PC-3 (cell line): ENCODE results near the gene PPP1R27. TPM values are rescaled to one million over a fixed set of nuclear protein-coding genes. Genes with fewer than 3 reads are reported as not detected.

Experiments
- ATAC-seq: fragments of 200-7000 bp; cut with Tn5 transposase; 2 replicates; pipeline ENCODE4 v1.9.1; 2020; ENCODE audit warnings: mild to moderate bottlenecking, moderate library complexity
- BruUV-seq: library from RNA; stranded (reverse); fragments of 400-500 nt; replicated peaks from 2 replicates; lab custom pipeline; 2021; lab: Mats Ljungman, UMichigan
- CTCF ChIA-PET: fragments of 300-600 bp; sonication (Branson Sonifier 250); formaldehyde crosslinking; loops from one replicate; lab custom pipeline; 2022; ENCODE audit warnings: antibody characterized with exemption; lab: Charles Lee
- POLR2A ChIA-PET: fragments of 300-600 bp; sonication (Branson Sonifier 250); formaldehyde crosslinking; loops from one replicate; lab custom pipeline; 2022; ENCODE audit warnings: antibody characterized with exemption; ENCODE audit not compliant: unreplicated experiment; lab: Charles Lee
- DNase-seq: peaks from one replicate; pipeline ENCODE4 v3.0.0-alpha.2; 2015
- H2AFZ ChIP-seq: fragments of 300-600 bp; sonication (generic); 2 replicates; pipeline ENCODE4 v1.6.0; 2016; ENCODE audit warnings: antibody characterized with exemption, low read length
- H3F3A ChIP-seq: fragments of 300-600 bp; sonication (generic); one replicate; pipeline ENCODE4 v1.6.0; 2017; ENCODE audit warnings: antibody characterized with exemption, low read length, control low read depth, mild to moderate bottlenecking; ENCODE audit not compliant: unreplicated experiment
- H3K27ac ChIP-seq: fragments of 300-600 bp; sonication (generic); 2 replicates; pipeline ENCODE4 v1.5.1; 2016; ENCODE audit warnings: mild to moderate bottlenecking, low read length
- H3K27me3 ChIP-seq: fragments of 300-600 bp; sonication (generic); 2 replicates; pipeline ENCODE4 v1.6.1; 2016; ENCODE audit warnings: low read length, mixed read lengths
- H3K36me3 ChIP-seq: fragments of 300-600 bp; sonication (generic); 2 replicates; pipeline ENCODE4 v1.6.1; 2016; ENCODE audit warnings: low read depth, mixed run types, low read length, mixed read lengths
- H3K4me1 ChIP-seq: fragments of 300-600 bp; sonication (generic); 2 replicates; pipeline ENCODE4 v1.5.1; 2016; ENCODE audit warnings: low read length; ENCODE audit not compliant: insufficient read depth
- H3K4me2 ChIP-seq: fragments of 300-600 bp; sonication (generic); 2 replicates; pipeline ENCODE4 v1.6.0; 2016; ENCODE audit warnings: low read length
- H3K4me3 ChIP-seq: fragments of 300-600 bp; sonication (generic); 2 replicates; pipeline ENCODE4 v1.5.1; 2016; ENCODE audit warnings: mild to moderate bottlenecking, low read length, mixed read lengths
- H3K79me2 ChIP-seq: fragments of 300-600 bp; sonication (generic); 2 replicates; pipeline ENCODE4 v1.6.1; 2017; ENCODE audit warnings: low read length, mixed read lengths
- H3K9ac ChIP-seq: fragments of 300-600 bp; sonication (generic); 2 replicates; pipeline ENCODE4 v1.6.0; 2016; ENCODE audit warnings: mild to moderate bottlenecking, low read length
- H3K9me2 ChIP-seq: fragments of 300-600 bp; sonication (generic); replicated peaks from 2 replicates; pipeline ENCODE4 v1.6.1; 2016; ENCODE audit warnings: mixed run types, low read length, mixed read lengths
- H3K9me3 ChIP-seq: fragments of 300-600 bp; sonication (generic); 2 replicates; pipeline ENCODE4 v1.6.1; 2016; ENCODE audit warnings: low read length, mixed read lengths
- H4K20me1 ChIP-seq: fragments of 300-600 bp; sonication (generic); 2 replicates; pipeline ENCODE4 v1.6.1; 2016; ENCODE audit warnings: low read length, mixed read lengths
- EZH2 ChIP-seq: fragments of 300-600 bp; sonication (generic); IDR thresholded peaks from one replicate; pipeline ENCODE4 v1.6.1; 2017; ENCODE audit warnings: antibody characterized with exemption, mild to moderate bottlenecking, low read length; ENCODE audit not compliant: unreplicated experiment
- EZH2phosphoT487 ChIP-seq: fragments of 300-600 bp; sonication (generic); IDR thresholded peaks from 2 replicates; pipeline ENCODE4 v1.6.1; 2018; ENCODE audit warnings: mild to moderate bottlenecking, antibody characterized with exemption, low read length, borderline replicate concordance
- intact Hi-C: fragments of 100-400 bp; cut with micrococcal nuclease; formaldehyde crosslinking; loops from 2 replicates; pipeline ENCODE4 v1.9.0; 2023
- total RNA-seq: library from RNA; depleted of rRNA; stranded (reverse); fragments of >200 nt; gene quantifications from 2 replicates; pipeline ENCODE4 v1.2.3, GENCODE V29; 2014
- TF ChIP-seq, protein P1 (sequence below): fragments of 300-600 bp; sonication (generic); conservative IDR thresholded peaks from 2 replicates; pipeline ENCODE4 v1.5.1; 2017; ENCODE audit warnings: antibody characterized with exemption, low read depth, mild to moderate bottlenecking, low read length

Gene PPP1R27
- total RNA-seq, 1 experiment from 2014 or later, result not detected

DNA sequence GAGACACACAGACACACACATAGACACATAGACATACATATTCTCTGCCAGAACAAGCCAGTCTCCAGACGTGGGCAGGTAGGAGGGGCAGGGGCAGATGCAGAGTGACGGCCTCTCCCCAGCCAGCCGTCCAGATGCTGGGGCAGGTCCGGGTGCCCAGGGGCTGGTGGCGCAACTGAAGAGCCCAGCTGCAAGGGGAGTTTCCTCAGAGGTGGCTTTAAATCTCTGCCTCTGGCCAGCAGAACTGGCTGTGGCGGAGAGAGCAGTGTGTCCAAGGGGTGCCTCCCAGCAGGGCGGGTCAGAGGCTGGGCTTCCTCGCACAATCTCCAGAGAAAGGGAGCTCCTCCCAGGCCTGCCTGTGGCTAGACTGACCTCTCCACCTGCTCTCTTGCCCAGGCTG is 40.3 kb downstream of the PPP1R27 start:
- TF ChIP-seq, protein P1, sequence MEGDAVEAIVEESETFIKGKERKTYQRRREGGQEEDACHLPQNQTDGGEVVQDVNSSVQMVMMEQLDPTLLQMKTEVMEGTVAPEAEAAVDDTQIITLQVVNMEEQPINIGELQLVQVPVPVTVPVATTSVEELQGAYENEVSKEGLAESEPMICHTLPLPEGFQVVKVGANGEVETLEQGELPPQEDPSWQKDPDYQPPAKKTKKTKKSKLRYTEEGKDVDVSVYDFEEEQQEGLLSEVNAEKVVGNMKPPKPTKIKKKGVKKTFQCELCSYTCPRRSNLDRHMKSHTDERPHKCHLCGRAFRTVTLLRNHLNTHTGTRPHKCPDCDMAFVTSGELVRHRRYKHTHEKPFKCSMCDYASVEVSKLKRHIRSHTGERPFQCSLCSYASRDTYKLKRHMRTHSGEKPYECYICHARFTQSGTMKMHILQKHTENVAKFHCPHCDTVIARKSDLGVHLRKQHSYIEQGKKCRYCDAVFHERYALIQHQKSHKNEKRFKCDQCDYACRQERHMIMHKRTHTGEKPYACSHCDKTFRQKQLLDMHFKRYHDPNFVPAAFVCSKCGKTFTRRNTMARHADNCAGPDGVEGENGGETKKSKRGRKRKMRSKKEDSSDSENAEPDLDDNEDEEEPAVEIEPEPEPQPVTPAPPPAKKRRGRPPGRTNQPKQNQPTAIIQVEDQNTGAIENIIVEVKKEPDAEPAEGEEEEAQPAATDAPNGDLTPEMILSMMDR, result no peak
- TF ChIP-seq EZH2phosphoT487 (no peak), EZH2 (no peak)
- H3K9me3 ChIP-seq, result no peaks in the 10 kb centered on the region
- H3K36me3 ChIP-seq, result no peaks in the 10 kb centered on the region
- no peak overlapping the region for H3K9ac ChIP-seq
- no peak overlapping the region for H3K4me2 ChIP-seq
- H3K9me2 ChIP-seq, result no peaks in the 10 kb centered on the region
- ATAC-seq (peak; percentile 67), DNase-seq (peak; percentile 20)
- H3K27ac ChIP-seq, result no peak overlapping the region
- POLR2A ChIA-PET, result no interaction called here
- no peak overlapping the region for H2AFZ ChIP-seq
- H3K4me1 ChIP-seq, result no peaks in the 10 kb centered on the region
- no peaks in the 10 kb centered on the region for H3F3A ChIP-seq
- no peaks in the 10 kb centered on the region for H3K27me3 ChIP-seq
- no TSS peak for BruUV-seq
- intact Hi-C loops, result no loop called here
- no peaks in the 10 kb centered on the region for H3K79me2 ChIP-seq
- no peaks in the 10 kb centered on the region for H4K20me1 ChIP-seq
- CTCF ChIA-PET, result interaction anchor here (0.5 kb wide), 1 partner anchor 54 kb away, joined by 3 read pairs; no protein-coding TSS in a partner anchor
- H3K4me3 ChIP-seq, result no peak overlapping the region

DNA sequence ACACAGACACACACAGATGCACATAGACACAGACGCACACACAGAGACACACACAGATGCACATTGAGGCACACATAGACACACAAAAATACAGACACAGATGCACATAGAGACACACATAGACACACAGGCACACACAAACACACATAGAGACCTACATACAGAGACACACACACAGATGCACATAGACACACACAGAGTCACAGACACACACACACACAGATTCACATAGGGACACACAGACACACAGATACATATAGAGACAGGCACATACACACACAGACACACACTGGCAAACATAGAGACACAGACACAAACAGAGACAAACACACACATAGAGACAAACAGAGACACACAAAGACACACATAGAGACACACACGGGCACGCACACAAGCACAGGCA is 40.8 kb downstream of the PPP1R27 start:
- Histone ChIP-seq H2AFZ (no peak overlapping the region), H3K9me2 (no peaks in the 10 kb centered on the region), H3K79me2 (no peaks in the 10 kb centered on the region), H3K9ac (no peak overlapping the region), H3K27ac (no peak overlapping the region), H3K4me2 (no peak overlapping the region), H3F3A (no peaks in the 10 kb centered on the region), H4K20me1 (no peaks in the 10 kb centered on the region), H3K9me3 (no peaks in the 10 kb centered on the region), H3K36me3 (no peaks in the 10 kb centered on the region), H3K4me1 (no peaks in the 10 kb centered on the region), H3K4me3 (no peak overlapping the region), H3K27me3 (no peaks in the 10 kb centered on the region)
- DNase-seq (no peak), ATAC-seq (no peak)
- ChIA-PET POLR2A (no interaction called here), CTCF (no interaction called here)
- no TSS peak for BruUV-seq
- TF ChIP-seq, protein P1, result no peak
- TF ChIP-seq EZH2phosphoT487 (no peak), EZH2 (no peak)
- intact Hi-C loops, result no loop called here

DNA sequence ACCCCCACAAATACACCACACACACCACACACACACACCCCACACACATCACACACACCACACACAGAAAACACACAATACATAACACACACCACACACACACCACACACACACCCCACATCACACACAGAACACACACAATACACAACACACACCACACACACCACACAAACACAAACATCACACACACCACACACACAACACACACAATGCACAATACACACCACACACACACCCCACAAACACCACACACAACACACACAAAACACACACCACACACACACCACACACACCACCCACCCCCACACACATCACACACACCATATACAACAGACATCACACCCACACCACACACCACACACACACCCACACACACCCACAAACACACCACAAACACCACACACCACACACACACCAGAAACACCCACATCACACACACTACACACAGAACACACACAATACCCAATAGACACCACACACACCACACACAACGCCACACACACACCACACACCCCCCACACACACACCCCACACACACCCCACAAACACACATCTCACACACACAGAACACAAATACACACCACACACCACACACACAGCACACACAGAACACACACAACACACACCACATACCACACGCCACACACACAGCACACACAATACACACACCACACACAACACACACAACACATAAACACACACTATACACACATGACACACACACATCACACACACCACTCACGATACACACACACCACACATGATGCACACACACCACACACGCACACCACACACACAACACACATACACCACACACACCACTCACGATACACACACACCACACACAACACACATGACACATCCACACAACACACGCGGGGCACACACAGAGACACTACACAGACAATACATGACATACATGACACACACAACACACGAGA is 41.9 kb downstream of the PPP1R27 start:
- no peaks in the 10 kb centered on the region for H3K4me1 ChIP-seq
- no peaks in the 10 kb centered on the region for H4K20me1 ChIP-seq
- ChIA-PET POLR2A (no interaction called here), CTCF (no interaction called here)
- H3K9me2 ChIP-seq, result no peaks in the 10 kb centered on the region
- no peaks in the 10 kb centered on the region for H3F3A ChIP-seq
- H3K27me3 ChIP-seq, result no peaks in the 10 kb centered on the region
- TF ChIP-seq EZH2phosphoT487 (no peak), EZH2 (no peak)
- TF ChIP-seq, protein P1, result no peak
- no peak for DNase-seq
- no TSS peak for BruUV-seq
- no peak overlapping the region for H3K4me3 ChIP-seq
- no peaks in the 10 kb centered on the region for H3K36me3 ChIP-seq
- H3K9ac ChIP-seq, result no peak overlapping the region
- intact Hi-C loops, result no loop called here
- no peak overlapping the region for H3K4me2 ChIP-seq
- no peak for ATAC-seq
- no peaks in the 10 kb centered on the region for H3K79me2 ChIP-seq
- H2AFZ ChIP-seq, result no peak overlapping the region
- H3K27ac ChIP-seq, result no peak overlapping the region
- H3K9me3 ChIP-seq, result no peaks in the 10 kb centered on the region
